Right forelimb (tissue), 1 donor: ENCODE results near the gene FAM170B.

Experiments
- DNase-seq: peaks from one replicate; pipeline ENCODE4 v3.0.0-alpha.2; 2018

Gene FAM170B

DNA sequence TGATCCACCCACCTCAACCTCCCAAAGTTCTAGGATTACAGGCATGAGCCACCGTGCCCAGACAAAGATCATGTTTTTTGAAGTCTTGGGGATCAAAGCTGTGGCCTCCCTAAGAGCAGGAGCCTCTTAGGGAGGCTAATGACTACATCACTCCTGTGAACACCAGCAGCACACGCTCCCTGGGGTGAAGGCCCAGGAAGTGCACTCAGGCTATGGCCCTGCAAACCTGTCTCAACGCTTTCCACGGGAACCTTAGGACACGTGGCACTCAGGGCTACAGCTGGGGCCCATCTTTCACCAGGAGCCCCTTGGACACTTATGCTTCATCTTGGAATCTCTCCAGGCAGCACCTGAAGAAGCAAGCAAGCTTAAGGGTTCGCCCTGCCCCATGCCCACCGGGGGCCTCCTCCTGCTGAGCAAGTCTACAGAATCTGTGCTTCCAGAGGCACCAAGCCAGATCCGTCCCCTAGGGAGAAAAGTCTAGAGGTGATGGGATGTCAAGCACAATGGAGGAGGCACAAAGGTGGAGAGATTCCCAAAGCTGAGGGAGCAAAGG is 36.9 kb downstream of the FAM170B start:
- DNase-seq: no peak

- DNase-seq: no peak
Measured at GRCh38 chr10:49094646-49095045, 39.2 kb downstream of the FAM170B start.

GRCh38 chr10:49093922-49094321 is 39.9 kb downstream of the FAM170B start:
- DNase-seq: no peak

- no peak for DNase-seq
Measured at GRCh38 chr10:49092477-49092876, 41.3 kb downstream of the FAM170B start.

GRCh38 chr10:49091450-49092210 is 42.2 kb downstream of the FAM170B start:
- no peak for DNase-seq

- DNase-seq: no peak
Measured at GRCh38 chr10:49090696-49091380, 43.0 kb downstream of the FAM170B start.

GRCh38 chr10:49090189-49090575 is 43.6 kb downstream of the FAM170B start:
- no peak for DNase-seq

DNA sequence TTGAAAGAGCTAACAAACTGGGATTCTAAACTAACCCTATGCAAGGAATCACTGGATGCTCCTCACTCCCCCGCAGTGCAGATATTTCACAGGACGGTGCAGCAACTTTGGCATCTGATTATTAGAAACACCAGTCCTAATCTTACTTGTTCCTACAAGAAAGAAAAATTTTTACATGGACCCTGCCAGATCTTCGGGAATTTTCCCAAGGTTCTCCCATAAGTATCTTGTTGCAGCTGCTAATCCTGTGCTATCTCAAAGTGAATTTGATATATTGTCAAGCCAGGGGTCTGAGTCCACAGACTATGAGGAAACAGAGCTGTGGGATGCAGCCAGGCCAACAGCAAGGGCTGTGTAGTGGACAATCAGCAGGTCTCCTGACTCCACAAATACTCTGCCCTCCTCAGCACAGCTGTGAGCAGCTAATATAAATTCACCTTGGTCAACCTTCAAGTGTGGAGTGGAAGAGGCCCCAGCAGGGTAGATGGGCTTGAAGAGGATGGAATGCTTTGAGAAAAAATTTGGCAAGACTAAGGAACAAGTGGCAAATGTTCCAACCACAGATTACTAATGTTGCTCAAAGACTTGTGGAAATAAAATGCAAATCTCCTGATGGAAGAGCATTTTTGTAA is 44.1 kb downstream of the FAM170B start:
- DNase-seq: no peak

- DNase-seq: no peak
Measured at GRCh38 chr10:49089152-49089551, 44.7 kb downstream of the FAM170B start.

DNA sequence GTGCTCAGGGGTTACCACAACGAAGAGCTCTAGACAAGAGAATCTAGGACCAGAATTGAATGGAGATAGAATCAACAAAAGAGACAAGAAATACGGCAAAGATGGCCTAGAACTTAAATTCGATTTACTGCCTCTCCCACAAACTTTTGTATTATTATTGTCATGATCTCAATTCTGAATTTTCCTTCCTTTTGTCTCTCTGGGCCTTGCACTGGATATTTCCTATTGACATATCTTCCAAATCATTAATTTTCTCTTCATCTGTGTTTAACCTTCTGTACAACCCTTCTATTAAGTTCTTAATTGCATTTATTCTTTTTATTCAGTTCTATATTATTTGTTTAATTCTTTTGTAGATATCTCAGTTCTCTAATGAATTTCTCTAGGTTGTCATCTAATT is 46.9 kb downstream of the FAM170B start:
- DNase-seq: no peak

DNA sequence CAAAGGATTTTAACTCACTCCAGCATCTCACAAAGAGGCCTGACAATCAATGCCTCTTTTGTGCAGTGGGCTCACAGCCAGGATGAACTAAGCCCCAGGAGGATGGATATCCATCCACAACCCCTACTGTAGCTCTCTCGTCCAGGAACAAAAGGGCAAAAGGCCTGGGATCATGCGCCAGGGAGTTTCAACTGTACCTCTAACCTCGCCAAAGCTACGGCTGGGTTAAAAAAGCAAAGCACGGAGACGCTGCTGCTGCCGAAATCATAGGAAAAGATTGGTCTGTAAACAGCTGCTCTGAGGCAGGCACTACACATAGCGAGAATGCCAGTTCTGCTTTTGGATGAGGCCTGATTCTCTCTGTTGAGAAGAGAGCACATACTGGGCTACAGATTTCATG is 50.6 kb downstream of the FAM170B start:
- DNase-seq: no peak

DNA sequence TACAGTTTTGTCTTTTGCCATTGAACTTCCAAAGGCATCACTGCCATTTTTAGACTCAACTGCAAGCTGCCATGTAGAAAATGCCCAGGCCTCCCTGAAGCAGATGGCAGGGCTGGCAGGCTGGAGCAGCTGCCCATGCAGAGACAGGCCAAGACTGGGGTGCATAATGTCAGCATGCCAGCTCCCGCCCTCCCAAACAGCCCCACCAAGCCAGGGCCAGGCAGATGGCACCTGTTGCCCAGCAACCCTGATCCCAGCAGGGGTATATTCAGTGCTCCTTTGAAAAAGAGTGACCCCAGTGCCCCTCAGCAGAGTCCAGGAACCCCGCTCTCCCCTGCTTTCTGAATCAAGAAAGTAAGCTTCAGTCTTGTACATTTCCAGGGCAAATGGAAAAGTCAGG is 51.1 kb downstream of the FAM170B start:
- no peak for DNase-seq

DNA sequence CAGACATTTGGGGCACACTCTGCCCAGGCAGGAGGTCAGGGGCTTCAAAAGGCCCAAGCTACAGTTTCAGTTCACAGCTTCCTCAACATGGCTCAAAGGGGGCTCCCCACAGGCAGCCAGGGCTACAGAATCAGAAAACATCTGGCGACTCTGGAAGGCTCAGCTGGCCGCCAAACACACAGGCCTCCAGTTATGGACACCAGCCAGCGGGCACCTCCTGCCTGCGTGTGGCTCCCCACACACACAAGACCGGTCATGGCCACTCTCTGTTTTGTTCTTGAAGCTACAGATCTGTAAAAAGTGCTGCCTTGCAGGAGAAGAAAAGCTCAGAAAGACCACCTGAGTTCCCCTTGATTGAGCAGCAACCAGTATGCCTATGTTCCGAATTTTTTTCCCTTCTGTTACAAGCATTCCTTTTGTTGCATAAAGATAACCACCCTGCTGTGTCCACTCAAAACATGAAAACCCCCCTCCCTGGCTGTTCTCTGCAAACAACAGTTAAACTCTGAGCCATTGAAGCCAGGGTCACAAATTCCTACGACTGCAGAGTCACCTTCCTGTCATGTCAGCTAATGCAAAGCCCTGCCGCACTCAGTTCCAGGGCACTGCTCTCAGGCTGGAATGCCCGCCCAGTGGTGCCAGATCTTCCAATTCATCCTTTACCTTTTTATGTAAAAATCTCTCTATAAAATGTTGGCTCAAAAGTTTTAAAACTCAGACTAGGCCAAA is 52.1 kb downstream of the FAM170B start:
- DNase-seq: no peak
